Muscle of back (tissue), 13 donors: ENCODE data around the gene TAF7. TPM values are rescaled to one million over a fixed set of nuclear protein-coding genes. Genes with fewer than 3 reads are reported as not detected.
"Not testable (repeated sequence)": the region's sequence is repeated elsewhere in the genome, so short reads cannot be mapped to it uniquely, and the experiment has no call there.

Experiments used
- DNase-seq, 3 donors: peaks; one replicate each; pipeline versions ENCODE4 v3.0.0 to v3.0.0-alpha.2; 2013
- long read RNA-seq, 9 donors: transcript quantifications; one replicate each; lab custom pipeline, GENCODE V29; 2026
- polyA plus RNA-seq, 10 donors: library from polyadenylated mRNA; unstranded; fragments of 120-200 nt; gene quantifications; one replicate each; pipeline ENCODE4 v1.2.1, GENCODE V29; 2013; ENCODE audit not compliant: insufficient read length in 10 of 10

TAF7 gene
- polyA plus RNA-seq, result 10 to 100 TPM; 74.5 to 97.2 (median 82.8) TPM
- long read RNA-seq, donor 1, transcript TAF7-201 (1 exons, 2,334 nt), result major isoform, 115 of 115 reads
- long read RNA-seq, donor 1, partial matches to known transcripts, result 0 of 115 reads
- long read RNA-seq, donor 1, other reads (novel, unspliced or antisense), result 0 of 115 reads
- long read RNA-seq, donor 2, transcript TAF7-201 (1 exons, 2,334 nt), result major isoform, 84 of 100 reads
- long read RNA-seq, donor 2, partial matches to known transcripts, result 0 of 100 reads
- long read RNA-seq, donor 2, other reads (novel, unspliced or antisense), result 16 of 100 reads
- long read RNA-seq, donor 3, result 0 reads
- long read RNA-seq, donor 4, transcript TAF7-201 (1 exons, 2,334 nt), result major isoform, 105 of 105 reads
- long read RNA-seq, donor 4, partial matches to known transcripts, result 0 of 105 reads
- long read RNA-seq, donor 4, other reads (novel, unspliced or antisense), result 0 of 105 reads
- long read RNA-seq, donor 5, transcript TAF7-201 (1 exons, 2,334 nt), result major isoform, 101 of 101 reads
- long read RNA-seq, donor 5, partial matches to known transcripts, result 0 of 101 reads
- long read RNA-seq, donor 5, other reads (novel, unspliced or antisense), result 0 of 101 reads
- long read RNA-seq, donor 6, transcript TAF7-201 (1 exons, 2,334 nt), result major isoform, 151 of 151 reads
- long read RNA-seq, donor 6, partial matches to known transcripts, result 0 of 151 reads
- long read RNA-seq, donor 6, other reads (novel, unspliced or antisense), result 0 of 151 reads
- long read RNA-seq, donor 7, transcript TAF7-201 (1 exons, 2,334 nt), result major isoform, 54 of 54 reads
- long read RNA-seq, donor 7, partial matches to known transcripts, result 0 of 54 reads
- long read RNA-seq, donor 7, other reads (novel, unspliced or antisense), result 0 of 54 reads
- long read RNA-seq, donor 8, transcript TAF7-201 (1 exons, 2,334 nt), result major isoform, 123 of 123 reads
- long read RNA-seq, donor 8, partial matches to known transcripts, result 0 of 123 reads
- long read RNA-seq, donor 8, other reads (novel, unspliced or antisense), result 0 of 123 reads
- long read RNA-seq, donor 9, transcript TAF7-201 (1 exons, 2,334 nt), result major isoform, 12 of 12 reads
- long read RNA-seq, donor 9, partial matches to known transcripts, result 0 of 12 reads
- long read RNA-seq, donor 9, other reads (novel, unspliced or antisense), result 0 of 12 reads

GRCh38 chr5:141320225-141321169 is at the start of gene TAF7:
Gene TAF7, minus strand, starts transcription at chr5:141320784. Its CDS starts 740 bp downstream, at chr5:141320044.
- peak; percentile 91 to 97 (median 96) for DNase-seq

GRCh38 chr5:141366016-141366896 is 45.7 kb upstream of the TAF7 start:
- DNase-seq, result no peak

- peak in 1 of 3 donors; percentile 17 for DNase-seq
Measured at GRCh38 chr5:141363952-141364660, 43.5 kb upstream of the TAF7 start, which contains the start of gene PCDHGA5. Gene PCDHGA5, plus strand, starts transcription at chr5:141364162. Its CDS starts 169 bp downstream, at chr5:141364331.

- no peak for DNase-seq
Measured at GRCh38 chr5:141362719-141363118, 42.1 kb upstream of the TAF7 start.

- no peak for DNase-seq
Measured at GRCh38 chr5:141360685-141361084, 40.1 kb upstream of the TAF7 start.

GRCh38 chr5:141359790-141360426 is 39.3 kb upstream of the TAF7 start, which contains the start of gene PCDHGB2:
Gene PCDHGB2, plus strand, starts transcription at chr5:141359994. Its CDS starts 142 bp downstream, at chr5:141360136.
- DNase-seq, result peak in 1 of 3 donors; percentile 11

GRCh38 chr5:141356950-141357349 is 36.4 kb upstream of the TAF7 start:
- no peak for DNase-seq

- DNase-seq, result no peak
Measured at GRCh38 chr5:141356133-141356532, 35.5 kb upstream of the TAF7 start.

GRCh38 chr5:141355641-141356040 is 35.1 kb upstream of the TAF7 start:
- no peak for DNase-seq

GRCh38 chr5:141354900-141355469 is 34.4 kb upstream of the TAF7 start, which contains the start of gene PCDHGA4:
Gene PCDHGA4, plus strand, starts transcription at chr5:141355021. Its CDS starts 87 bp downstream, at chr5:141355108.
- no peak for DNase-seq

- DNase-seq, result no peak
Measured at GRCh38 chr5:141351591-141351990, 31.0 kb upstream of the TAF7 start.

- DNase-seq, result no peak
Measured at GRCh38 chr5:141349917-141350619, 29.5 kb upstream of the TAF7 start, which contains the start of gene PCDHGB1. Gene PCDHGB1, plus strand, starts transcription at chr5:141350099. Its CDS starts 162 bp downstream, at chr5:141350261.

- not testable (repeated sequence) for DNase-seq
Measured at GRCh38 chr5:141346017-141346416, 25.4 kb upstream of the TAF7 start.

GRCh38 chr5:141345327-141345726 is 24.7 kb upstream of the TAF7 start:
- DNase-seq, result no peak

- DNase-seq, result peak in 1 of 3 donors; percentile 17
Measured at GRCh38 chr5:141343953-141344463, 23.4 kb upstream of the TAF7 start.

- DNase-seq, result peak in 1 of 3 donors; percentile 14
Measured at GRCh38 chr5:141343242-141343952, 22.8 kb upstream of the TAF7 start, which contains the start of gene PCDHGA3. Gene PCDHGA3, plus strand, starts transcription at chr5:141343829. Its CDS starts 205 bp downstream, at chr5:141344034.
